ENCODE results near the gene EIF6.

DNA sequence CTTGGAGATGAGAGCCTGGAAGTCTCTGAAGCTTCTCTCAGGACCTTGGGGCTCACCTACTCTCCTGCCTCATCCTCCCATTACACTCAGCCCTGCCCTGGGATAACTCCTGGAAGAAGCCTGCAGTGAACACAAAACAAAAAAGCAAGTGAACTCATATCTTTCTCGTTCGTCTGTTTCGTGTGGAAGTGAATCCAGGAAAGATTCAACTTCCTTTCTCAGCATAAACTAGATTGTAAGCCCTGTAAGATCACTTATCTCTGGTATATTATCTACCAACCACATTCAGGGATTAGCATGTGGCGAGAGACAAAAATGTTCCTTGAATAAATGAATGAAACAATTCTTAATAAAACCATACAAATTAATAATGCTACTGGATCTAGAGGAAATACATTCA lies 44.1 kb upstream of the EIF6 start:
- TF ChIP-seq POLR2A (IDR thresholded peaks at IDR 0.05) (no peak), POLR2AphosphoS5 (IDR thresholded peaks at IDR 0.05; ENCODE audit: insufficient read depth in 1 of 2, low read depth in 1 of 2) (no peak)
- TF ChIP-seq, protein P1, sequence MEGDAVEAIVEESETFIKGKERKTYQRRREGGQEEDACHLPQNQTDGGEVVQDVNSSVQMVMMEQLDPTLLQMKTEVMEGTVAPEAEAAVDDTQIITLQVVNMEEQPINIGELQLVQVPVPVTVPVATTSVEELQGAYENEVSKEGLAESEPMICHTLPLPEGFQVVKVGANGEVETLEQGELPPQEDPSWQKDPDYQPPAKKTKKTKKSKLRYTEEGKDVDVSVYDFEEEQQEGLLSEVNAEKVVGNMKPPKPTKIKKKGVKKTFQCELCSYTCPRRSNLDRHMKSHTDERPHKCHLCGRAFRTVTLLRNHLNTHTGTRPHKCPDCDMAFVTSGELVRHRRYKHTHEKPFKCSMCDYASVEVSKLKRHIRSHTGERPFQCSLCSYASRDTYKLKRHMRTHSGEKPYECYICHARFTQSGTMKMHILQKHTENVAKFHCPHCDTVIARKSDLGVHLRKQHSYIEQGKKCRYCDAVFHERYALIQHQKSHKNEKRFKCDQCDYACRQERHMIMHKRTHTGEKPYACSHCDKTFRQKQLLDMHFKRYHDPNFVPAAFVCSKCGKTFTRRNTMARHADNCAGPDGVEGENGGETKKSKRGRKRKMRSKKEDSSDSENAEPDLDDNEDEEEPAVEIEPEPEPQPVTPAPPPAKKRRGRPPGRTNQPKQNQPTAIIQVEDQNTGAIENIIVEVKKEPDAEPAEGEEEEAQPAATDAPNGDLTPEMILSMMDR (IDR thresholded peaks at IDR 0.05), result no peak
